Measurements from ENCODE around the gene SMOC2. TPM values are rescaled to one million over a fixed set of nuclear protein-coding genes. Genes with fewer than 3 reads are reported as not detected.
A peak's percentile ranks its signal among the peaks of the same experiment; 100 is the strongest.

Gene SMOC2
- total RNA-seq, 4 donors from 2014 or later = 45.8 to 130 (median 84.0) TPM

- Histone ChIP-seq H3K4me1 (peaks cover 0 to 13% (median 9%) of the 10 kb centered on the region in 4 donors), H3K27me3 (no peaks in the 10 kb centered on the region), H3K4me3 (peak overlapping the region in 2 of 4 donors; percentile 20 to 28), H3K9me3 (no peaks in the 10 kb centered on the region), H3K27ac (replicated peaks in 1 of 4) (no peak overlapping the region), H3K36me3 (peaks cover 0 to 7% (median 3%) of the 10 kb centered on the region in 4 donors)
- intact Hi-C loops (cut with DNase I) = loop anchor here (10.0 kb wide), 1 partner anchor 204 kb away; the partner anchor contains the start of gene SMOC2
- no peak for DNase-seq (ENCODE audit: extremely low spot score)
- no peak for TF ChIP-seq EP300 (IDR thresholded peaks at IDR 0.05)
- TF ChIP-seq POLR2A (IDR thresholded peaks at IDR 0.05; ENCODE audit: low read depth) = no peak
- no peak for TF ChIP-seq POLR2AphosphoS5 (IDR thresholded peaks at IDR 0.05)
- no peak for TF ChIP-seq CTCF (IDR thresholded peaks at IDR 0.05)
- WGBS = 71% methylated on average over 29 of the region's 30 CpGs
These were observed 207.5 kb downstream of the SMOC2 start for GRCh38 chr6:168648240-168649125.

- no peak for TF ChIP-seq CTCF (IDR thresholded peaks at IDR 0.05)
- no peak for TF ChIP-seq EP300 (IDR thresholded peaks at IDR 0.05)
- TF ChIP-seq POLR2A (IDR thresholded peaks at IDR 0.05; ENCODE audit: low read depth) = no peak
- no peak for TF ChIP-seq POLR2AphosphoS5 (IDR thresholded peaks at IDR 0.05)
- H3K27ac ChIP-seq (replicated peaks in 1 of 4) = no peak overlapping the region
- H3K4me1 ChIP-seq = peaks cover 0 to 13% (median 9%) of the 10 kb centered on the region in 4 donors
- no peaks in the 10 kb centered on the region for H3K27me3 ChIP-seq
- H3K9me3 ChIP-seq = no peaks in the 10 kb centered on the region
- H3K4me3 ChIP-seq = no peak overlapping the region
- peaks cover 0 to 7% (median 3%) of the 10 kb centered on the region in 4 donors for H3K36me3 ChIP-seq
- no peak for DNase-seq (ENCODE audit: extremely low spot score)
- WGBS = 58% methylated on average over 10 of the region's 10 CpGs
- intact Hi-C loops (cut with DNase I) = loop anchor here (10.0 kb wide), 1 partner anchor 204 kb away; the partner anchor contains the start of gene SMOC2
These were observed 208.2 kb downstream of the SMOC2 start for GRCh38 chr6:168649209-168649608.

GRCh38 chr6:168650671-168651111 is 209.7 kb downstream of the SMOC2 start:
- Histone ChIP-seq H3K4me1 (peaks cover 0 to 13% (median 9%) of the 10 kb centered on the region in 4 donors), H3K36me3 (peaks cover 0 to 14% (median 3%) of the 10 kb centered on the region in 4 donors), H3K27me3 (no peaks in the 10 kb centered on the region), H3K27ac (replicated peaks in 1 of 4) (no peak overlapping the region), H3K4me3 (no peak overlapping the region), H3K9me3 (no peaks in the 10 kb centered on the region)
- no peak for TF ChIP-seq CTCF (IDR thresholded peaks at IDR 0.05)
- TF ChIP-seq EP300 (IDR thresholded peaks at IDR 0.05) = no peak
- TF ChIP-seq POLR2A (IDR thresholded peaks at IDR 0.05; ENCODE audit: low read depth) = no peak
- no peak for TF ChIP-seq POLR2AphosphoS5 (IDR thresholded peaks at IDR 0.05)
- no peak for DNase-seq (ENCODE audit: extremely low spot score)
- WGBS = 77% methylated on average over 15 of the region's 15 CpGs
- intact Hi-C loops (cut with DNase I) = no loop called here

- TF ChIP-seq POLR2AphosphoS5 (IDR thresholded peaks at IDR 0.05) (no peak), POLR2A (IDR thresholded peaks at IDR 0.05; ENCODE audit: low read depth) (no peak), EP300 (IDR thresholded peaks at IDR 0.05) (no peak), CTCF (IDR thresholded peaks at IDR 0.05) (no peak)
- peaks cover 0 to 2% (median 0%) of the 10 kb centered on the region in 4 donors for H3K9me3 ChIP-seq
- DNase-seq (ENCODE audit: extremely low spot score) = no peak
- no peaks in the 10 kb centered on the region for H3K27me3 ChIP-seq
- no peak overlapping the region for H3K27ac ChIP-seq (replicated peaks in 1 of 4)
- intact Hi-C loops (cut with DNase I) = no loop called here
- peaks cover 0 to 28% (median 6%) of the 10 kb centered on the region in 4 donors for H3K36me3 ChIP-seq
- WGBS = 87% methylated on average over 13 of the region's 14 CpGs
- H3K4me3 ChIP-seq = no peak overlapping the region
- no peaks in the 10 kb centered on the region for H3K4me1 ChIP-seq
These were observed 214.6 kb downstream of the SMOC2 start for GRCh38 chr6:168655462-168656152.
